Measurements from ENCODE around the gene MAPK8. TPM values are rescaled to one million over a fixed set of nuclear protein-coding genes. Genes with fewer than 3 reads are reported as not detected.

The MAPK8 gene
- total RNA-seq, 1 donor from 2014 or later: 47.4 TPM

DNA sequence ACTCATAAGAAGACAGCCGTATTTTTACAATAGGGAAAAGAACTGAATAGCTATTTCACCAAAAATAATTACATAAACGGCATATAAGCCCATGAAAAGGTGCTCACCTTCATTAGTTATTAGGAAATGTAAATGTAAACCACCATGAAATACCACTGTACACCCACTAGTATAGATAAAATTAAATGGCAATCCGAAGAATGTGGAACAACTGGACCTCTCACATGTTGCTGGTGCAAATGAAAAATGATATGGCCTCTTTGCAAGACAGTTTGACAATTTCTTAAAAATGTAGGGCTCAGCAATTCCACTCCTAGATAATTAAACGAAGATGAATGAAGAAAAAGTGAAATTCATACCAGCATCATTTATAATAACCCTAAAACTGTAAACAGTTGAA is 91.8 kb downstream of the MAPK8 start:
- no peak overlapping the region for H2AFZ ChIP-seq (ENCODE audit: low read depth, low read length)
- H3K4me3 ChIP-seq (ENCODE audit: insufficient read depth, low read depth, low read length): no peak overlapping the region
- H3K27ac ChIP-seq (ENCODE audit: low read depth, low read length): no peak overlapping the region
- no peak for DNase-seq (ENCODE audit: low read depth)
- peaks cover 31% of the 10 kb centered on the region for H4K20me1 ChIP-seq (ENCODE audit: insufficient read depth, low read length)
- no peak for FAIRE-seq
- peaks cover 41% of the 10 kb centered on the region for H3K79me2 ChIP-seq (ENCODE audit: insufficient read depth, low read length)
- peaks cover 21% of the 10 kb centered on the region for H3K4me1 Mint-ChIP-seq (ENCODE audit: low read depth, unreplicated experiment)
- H3K9ac ChIP-seq (ENCODE audit: low read length): no peak overlapping the region
- H3K27me3 Mint-ChIP-seq (ENCODE audit: low read depth, unreplicated experiment): no peaks in the 10 kb centered on the region
- no peaks in the 10 kb centered on the region for H3K36me3 Mint-ChIP-seq (ENCODE audit: low read depth, unreplicated experiment)
- H3K27me3 ChIP-seq (ENCODE audit: insufficient read depth, low read length): no peaks in the 10 kb centered on the region
- TF ChIP-seq, protein P1, sequence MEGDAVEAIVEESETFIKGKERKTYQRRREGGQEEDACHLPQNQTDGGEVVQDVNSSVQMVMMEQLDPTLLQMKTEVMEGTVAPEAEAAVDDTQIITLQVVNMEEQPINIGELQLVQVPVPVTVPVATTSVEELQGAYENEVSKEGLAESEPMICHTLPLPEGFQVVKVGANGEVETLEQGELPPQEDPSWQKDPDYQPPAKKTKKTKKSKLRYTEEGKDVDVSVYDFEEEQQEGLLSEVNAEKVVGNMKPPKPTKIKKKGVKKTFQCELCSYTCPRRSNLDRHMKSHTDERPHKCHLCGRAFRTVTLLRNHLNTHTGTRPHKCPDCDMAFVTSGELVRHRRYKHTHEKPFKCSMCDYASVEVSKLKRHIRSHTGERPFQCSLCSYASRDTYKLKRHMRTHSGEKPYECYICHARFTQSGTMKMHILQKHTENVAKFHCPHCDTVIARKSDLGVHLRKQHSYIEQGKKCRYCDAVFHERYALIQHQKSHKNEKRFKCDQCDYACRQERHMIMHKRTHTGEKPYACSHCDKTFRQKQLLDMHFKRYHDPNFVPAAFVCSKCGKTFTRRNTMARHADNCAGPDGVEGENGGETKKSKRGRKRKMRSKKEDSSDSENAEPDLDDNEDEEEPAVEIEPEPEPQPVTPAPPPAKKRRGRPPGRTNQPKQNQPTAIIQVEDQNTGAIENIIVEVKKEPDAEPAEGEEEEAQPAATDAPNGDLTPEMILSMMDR (IDR thresholded peaks at IDR 0.05; ENCODE audit: insufficient read depth, low read depth, low read length): no peak
- no peak for TF ChIP-seq EZH2 (IDR thresholded peaks at IDR 0.05; ENCODE audit: insufficient read depth, low read length)
- no peak overlapping the region for H3K27ac Mint-ChIP-seq (ENCODE audit: unreplicated experiment)
- peaks cover 4% of the 10 kb centered on the region for H3K4me1 ChIP-seq (ENCODE audit: insufficient read depth, low read length)
- no peaks in the 10 kb centered on the region for H3K9me3 ChIP-seq (ENCODE audit: insufficient read depth, low read depth, low read length)
- no peak overlapping the region for H3K4me2 ChIP-seq (ENCODE audit: low read length)
- no peaks in the 10 kb centered on the region for H3K36me3 ChIP-seq (ENCODE audit: insufficient read depth, low read length)
- no peaks in the 10 kb centered on the region for H3K9me3 Mint-ChIP-seq (ENCODE audit: unreplicated experiment)
- no peak overlapping the region for H3K4me3 Mint-ChIP-seq (ENCODE audit: unreplicated experiment)

DNA sequence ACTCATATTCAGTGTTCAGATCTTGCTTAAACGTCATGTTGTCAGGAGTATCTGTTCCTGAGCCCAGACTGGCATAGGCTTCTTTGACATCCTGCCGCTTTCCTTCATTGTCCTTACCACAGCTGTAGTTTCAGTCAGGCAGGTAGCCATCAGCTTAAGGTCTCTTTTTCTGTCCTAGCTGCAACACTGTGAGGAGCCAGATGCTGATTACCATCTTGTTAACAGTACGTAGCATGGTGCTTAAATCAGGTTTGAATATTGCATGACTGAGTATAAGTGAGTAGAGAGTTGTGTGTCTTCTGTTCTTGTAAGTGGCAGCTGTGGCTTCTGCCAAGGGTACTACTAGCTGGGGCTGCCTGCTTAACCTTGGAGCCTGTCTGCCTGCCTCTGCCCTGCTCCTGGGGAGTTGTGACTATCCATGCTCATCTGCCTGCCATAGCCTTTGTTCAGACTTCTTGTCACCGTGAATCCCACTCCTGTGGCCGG is 92.6 kb downstream of the MAPK8 start:
- peak overlapping the region; percentile 12 for H3K4me2 ChIP-seq (ENCODE audit: low read length)
- no peak overlapping the region for H2AFZ ChIP-seq (ENCODE audit: low read depth, low read length)
- H3K9me3 Mint-ChIP-seq (ENCODE audit: unreplicated experiment): no peaks in the 10 kb centered on the region
- H3K27ac Mint-ChIP-seq (ENCODE audit: unreplicated experiment): no peak overlapping the region
- no peaks in the 10 kb centered on the region for H3K36me3 Mint-ChIP-seq (ENCODE audit: low read depth, unreplicated experiment)
- H3K4me1 ChIP-seq (ENCODE audit: insufficient read depth, low read length): peaks cover 4% of the 10 kb centered on the region
- no peaks in the 10 kb centered on the region for H3K36me3 ChIP-seq (ENCODE audit: insufficient read depth, low read length)
- no peak overlapping the region for H3K27ac ChIP-seq (ENCODE audit: low read depth, low read length)
- TF ChIP-seq, protein P1 (IDR thresholded peaks at IDR 0.05; ENCODE audit: insufficient read depth, low read depth, low read length): no peak
- no peak overlapping the region for H3K9ac ChIP-seq (ENCODE audit: low read length)
- peaks cover 21% of the 10 kb centered on the region for H3K4me1 Mint-ChIP-seq (ENCODE audit: low read depth, unreplicated experiment)
- H4K20me1 ChIP-seq (ENCODE audit: insufficient read depth, low read length): peaks cover 31% of the 10 kb centered on the region
- no peak overlapping the region for H3K4me3 ChIP-seq (ENCODE audit: insufficient read depth, low read depth, low read length)
- FAIRE-seq (no peak), DNase-seq (ENCODE audit: low read depth) (peak; percentile 10)
- no peak overlapping the region for H3K4me3 Mint-ChIP-seq (ENCODE audit: unreplicated experiment)
- no peaks in the 10 kb centered on the region for H3K27me3 Mint-ChIP-seq (ENCODE audit: low read depth, unreplicated experiment)
- H3K79me2 ChIP-seq (ENCODE audit: insufficient read depth, low read length): peaks cover 41% of the 10 kb centered on the region
- no peaks in the 10 kb centered on the region for H3K27me3 ChIP-seq (ENCODE audit: insufficient read depth, low read length)
- no peaks in the 10 kb centered on the region for H3K9me3 ChIP-seq (ENCODE audit: insufficient read depth, low read depth, low read length)

DNA sequence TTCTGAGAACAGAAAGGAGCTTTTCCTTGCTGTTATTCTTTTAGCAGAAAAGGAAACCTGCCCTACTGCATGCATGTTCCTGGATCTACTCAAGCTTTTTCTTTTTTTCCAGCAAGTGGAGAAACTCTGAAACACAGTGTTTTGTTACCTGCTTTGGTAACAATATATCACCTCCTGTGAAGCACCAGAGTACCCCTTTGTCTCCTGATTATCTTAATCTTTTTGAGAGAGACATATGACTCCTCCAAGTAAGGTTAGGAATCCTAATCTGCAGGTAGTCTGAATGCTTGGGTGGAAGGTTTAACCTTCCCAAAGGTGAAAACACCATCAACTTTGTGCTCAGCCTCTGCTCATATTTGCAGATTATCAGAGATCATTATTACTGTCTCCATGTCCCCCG is 93.1 kb downstream of the MAPK8 start:
- Histone ChIP-seq H3K9me3 (ENCODE audit: insufficient read depth, low read depth, low read length) (no peaks in the 10 kb centered on the region), H2AFZ (ENCODE audit: low read depth, low read length) (no peak overlapping the region), H3K27me3 (ENCODE audit: insufficient read depth, low read length) (no peaks in the 10 kb centered on the region), H3K4me1 (ENCODE audit: insufficient read depth, low read length) (peaks cover 4% of the 10 kb centered on the region), H3K4me2 (ENCODE audit: low read length) (peak overlapping the region; percentile 12), H3K4me3 (ENCODE audit: insufficient read depth, low read depth, low read length) (no peak overlapping the region), H3K36me3 (ENCODE audit: insufficient read depth, low read length) (no peaks in the 10 kb centered on the region), H4K20me1 (ENCODE audit: insufficient read depth, low read length) (peaks cover 31% of the 10 kb centered on the region), H3K79me2 (ENCODE audit: insufficient read depth, low read length) (peaks cover 45% of the 10 kb centered on the region), H3K9ac (ENCODE audit: low read length) (no peak overlapping the region), H3K27ac (ENCODE audit: low read depth, low read length) (no peak overlapping the region)
- Mint-ChIP-seq H3K27ac (ENCODE audit: unreplicated experiment) (no peak overlapping the region), H3K9me3 (ENCODE audit: unreplicated experiment) (no peaks in the 10 kb centered on the region), H3K36me3 (ENCODE audit: low read depth, unreplicated experiment) (no peaks in the 10 kb centered on the region), H3K4me3 (ENCODE audit: unreplicated experiment) (no peak overlapping the region), H3K27me3 (ENCODE audit: low read depth, unreplicated experiment) (no peaks in the 10 kb centered on the region), H3K4me1 (ENCODE audit: low read depth, unreplicated experiment) (peaks cover 21% of the 10 kb centered on the region)
- no peak for DNase-seq (ENCODE audit: low read depth)
- no peak for FAIRE-seq
- TF ChIP-seq, protein P1 (IDR thresholded peaks at IDR 0.05; ENCODE audit: insufficient read depth, low read depth, low read length): no peak
- no peak for TF ChIP-seq EZH2 (IDR thresholded peaks at IDR 0.05; ENCODE audit: insufficient read depth, low read length)
